Breast epithelium (tissue), 4 donors: ENCODE measurements around the gene TNRC18. TPM values are rescaled to one million over a fixed set of nuclear protein-coding genes. Genes with fewer than 3 reads are reported as not detected.

Experiments used
- DNase-seq, 2 donors: peaks; one replicate each; pipeline ENCODE4 v3.0.0-alpha.2; 2019; ENCODE audit warnings: low spot score in 2 of 2
- H3K27ac ChIP-seq, 2 donors: fragments of 200-600 bp; sonication (generic) in 1 of 2; one replicate each; pipeline ENCODE4 v1.5.1; 2016 to 2019; ENCODE audit warnings: mild to moderate bottlenecking in 1 of 2
- H3K27me3 ChIP-seq, 2 donors: fragments of 200-600 bp; sonication (generic) in 1 of 2; one replicate each; pipeline versions ENCODE4 v1.5.1 to v1.6.0; 2017 to 2019; ENCODE audit warnings: control low read depth in 1 of 2, mild to moderate bottlenecking in 1 of 2
- H3K36me3 ChIP-seq: fragments of 200-600 bp; one replicate; pipeline ENCODE4 v1.5.1; 2019
- H3K4me1 ChIP-seq, 2 donors: fragments of 200-600 bp; sonication (generic); one replicate each; pipeline ENCODE4 v1.5.1; 2016 to 2019; ENCODE audit warnings: control low read depth in 1 of 2
- H3K4me3 ChIP-seq, 3 donors: fragments of 200-600 bp; sonication (generic); 1 replicate in 2 of 3; 2 replicates in 1 of 3; pipeline ENCODE4 v1.5.1; 2016 to 2019; ENCODE audit warnings: mild to moderate bottlenecking in 3 of 3, moderate library complexity in 2 of 3
- H3K9me3 ChIP-seq, 2 donors: fragments of 200-600 bp; sonication (generic) in 1 of 2; one replicate each; pipeline ENCODE4 v1.5.1; 2016 to 2019; ENCODE audit warnings: control low read depth in 1 of 2
- POLR2A ChIP-seq: fragments of 450-650 bp; IDR thresholded peaks from one replicate; pipeline ENCODE4 v1.6.1; 2016; ENCODE audit warnings: antibody characterized with exemption, mild to moderate bottlenecking, moderate library complexity
- POLR2AphosphoS5 ChIP-seq, 3 donors: sonication (generic); formaldehyde crosslinking; IDR thresholded peaks; one replicate each; pipeline ENCODE4 v1.6.1; 2017; ENCODE audit warnings: antibody characterized with exemption in 3 of 3
- intact Hi-C: fragments of 100-400 bp; cut with DNase I; formaldehyde crosslinking; loops from one replicate; pipeline ENCODE4 v1.15.1; 2023; ENCODE audit warnings: low total_unique reads
- total RNA-seq, 3 donors: library from RNA; depleted of rRNA; stranded (reverse); fragments of >200 nt; gene quantifications; one replicate each; pipeline ENCODE4 v1.1.0, GENCODE V29; 2016
- TF ChIP-seq, protein P1 (sequence below), 3 donors: fragments of 450-650 bp; IDR thresholded peaks; one replicate each; pipeline ENCODE4 v1.5.1; 2016 to 2017; ENCODE audit warnings: antibody characterized with exemption in 3 of 3, mild to moderate bottlenecking in 3 of 3, moderate library complexity in 3 of 3

TNRC18 gene
- total RNA-seq, 3 donors from 2014 or later = 32.2 to 72.4 (median 36.9) TPM

DNA sequence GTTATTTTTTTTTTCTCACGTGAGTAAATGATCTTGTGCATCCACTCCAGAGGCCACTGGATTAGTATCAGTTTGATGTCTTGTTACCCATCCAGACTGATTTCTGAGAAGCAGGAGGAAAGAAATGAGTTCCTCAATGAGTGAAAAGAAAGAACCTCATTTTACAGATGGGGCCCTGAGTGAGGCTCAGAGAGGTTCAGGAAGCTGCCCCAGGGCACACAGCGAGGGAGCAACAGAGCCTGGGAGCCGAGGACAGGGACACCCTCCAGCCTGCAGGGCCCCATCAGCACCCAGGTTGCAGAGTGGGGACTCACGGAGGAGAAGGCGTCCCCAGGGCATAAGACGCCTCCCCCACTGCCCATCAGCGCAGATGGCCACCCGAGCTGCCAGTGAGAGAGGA lies 30.9 kb upstream of the TNRC18 start:
- no peaks in the 10 kb centered on the region for H3K9me3 ChIP-seq
- H3K4me3 ChIP-seq = no peak overlapping the region
- TF ChIP-seq, protein P1, sequence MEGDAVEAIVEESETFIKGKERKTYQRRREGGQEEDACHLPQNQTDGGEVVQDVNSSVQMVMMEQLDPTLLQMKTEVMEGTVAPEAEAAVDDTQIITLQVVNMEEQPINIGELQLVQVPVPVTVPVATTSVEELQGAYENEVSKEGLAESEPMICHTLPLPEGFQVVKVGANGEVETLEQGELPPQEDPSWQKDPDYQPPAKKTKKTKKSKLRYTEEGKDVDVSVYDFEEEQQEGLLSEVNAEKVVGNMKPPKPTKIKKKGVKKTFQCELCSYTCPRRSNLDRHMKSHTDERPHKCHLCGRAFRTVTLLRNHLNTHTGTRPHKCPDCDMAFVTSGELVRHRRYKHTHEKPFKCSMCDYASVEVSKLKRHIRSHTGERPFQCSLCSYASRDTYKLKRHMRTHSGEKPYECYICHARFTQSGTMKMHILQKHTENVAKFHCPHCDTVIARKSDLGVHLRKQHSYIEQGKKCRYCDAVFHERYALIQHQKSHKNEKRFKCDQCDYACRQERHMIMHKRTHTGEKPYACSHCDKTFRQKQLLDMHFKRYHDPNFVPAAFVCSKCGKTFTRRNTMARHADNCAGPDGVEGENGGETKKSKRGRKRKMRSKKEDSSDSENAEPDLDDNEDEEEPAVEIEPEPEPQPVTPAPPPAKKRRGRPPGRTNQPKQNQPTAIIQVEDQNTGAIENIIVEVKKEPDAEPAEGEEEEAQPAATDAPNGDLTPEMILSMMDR (IDR thresholded peaks at IDR 0.05) = no peak
- TF ChIP-seq POLR2A (no peak), POLR2AphosphoS5 (IDR thresholded peaks at IDR 0.05) (no peak)
- no peaks in the 10 kb centered on the region for H3K27me3 ChIP-seq
- intact Hi-C loops = no loop called here
- no peak overlapping the region for H3K27ac ChIP-seq
- no peaks in the 10 kb centered on the region for H3K4me1 ChIP-seq
- DNase-seq = no peak
- H3K36me3 ChIP-seq = no peaks in the 10 kb centered on the region

GRCh38 chr7:5453566-5454075 lies 30.0 kb upstream of the TNRC18 start:
- no peaks in the 10 kb centered on the region for H3K4me1 ChIP-seq
- intact Hi-C loops = no loop called here
- no peaks in the 10 kb centered on the region for H3K9me3 ChIP-seq
- DNase-seq = no peak
- no peak overlapping the region for H3K27ac ChIP-seq
- H3K27me3 ChIP-seq = no peaks in the 10 kb centered on the region
- TF ChIP-seq POLR2A (no peak), POLR2AphosphoS5 (IDR thresholded peaks at IDR 0.05) (no peak)
- TF ChIP-seq, protein P1 (IDR thresholded peaks at IDR 0.05) = no peak
- no peak overlapping the region for H3K4me3 ChIP-seq
- no peaks in the 10 kb centered on the region for H3K36me3 ChIP-seq

DNA sequence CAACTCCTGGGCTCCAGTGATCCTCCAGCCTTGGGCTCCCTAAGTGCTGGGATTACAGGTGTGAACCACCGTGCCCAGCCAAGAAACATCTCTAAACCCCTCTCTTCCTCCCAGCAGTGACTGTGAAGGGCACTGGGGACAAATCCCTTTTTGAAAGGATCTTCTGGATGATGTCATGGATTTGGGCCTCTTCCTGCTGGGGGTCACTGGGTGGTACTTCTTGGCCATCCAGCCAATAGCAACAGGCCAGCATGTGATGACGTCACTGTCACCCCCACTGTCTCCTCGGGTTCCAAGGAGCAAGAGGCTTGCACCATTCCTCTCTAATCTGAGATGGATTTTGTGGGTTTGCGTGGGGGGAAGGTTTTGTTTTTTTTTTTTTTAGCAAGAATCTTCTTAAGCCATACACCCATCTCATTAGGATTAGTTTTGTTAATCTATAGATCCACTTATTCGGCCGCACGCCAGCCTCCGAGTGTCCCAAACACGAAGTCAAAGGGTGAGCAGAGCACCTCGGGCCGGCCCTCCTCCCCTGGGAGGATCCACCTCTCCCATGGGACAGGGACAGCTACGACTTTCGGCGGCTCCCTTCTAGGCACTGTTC lies 29.4 kb upstream of the TNRC18 start:
- intact Hi-C loops = no loop called here
- Histone ChIP-seq H3K9me3 (no peaks in the 10 kb centered on the region), H3K36me3 (no peaks in the 10 kb centered on the region), H3K4me1 (no peaks in the 10 kb centered on the region), H3K4me3 (no peak overlapping the region), H3K27ac (no peak overlapping the region), H3K27me3 (no peaks in the 10 kb centered on the region)
- no peak for DNase-seq
- TF ChIP-seq, protein P1 (IDR thresholded peaks at IDR 0.05) = no peak

- TF ChIP-seq, protein P1 (IDR thresholded peaks at IDR 0.05) = no peak
- TF ChIP-seq POLR2AphosphoS5 (IDR thresholded peaks at IDR 0.05) (no peak), POLR2A (no peak)
- intact Hi-C loops = no loop called here
- Histone ChIP-seq H3K36me3 (no peaks in the 10 kb centered on the region), H3K27ac (no peak overlapping the region), H3K27me3 (no peaks in the 10 kb centered on the region), H3K4me3 (no peak overlapping the region), H3K4me1 (no peaks in the 10 kb centered on the region), H3K9me3 (no peaks in the 10 kb centered on the region)
- DNase-seq = no peak
These were observed 28.9 kb upstream of the TNRC18 start for GRCh38 chr7:5452470-5452899.

GRCh38 chr7:5451391-5451790 lies 27.8 kb upstream of the TNRC18 start:
- intact Hi-C loops = no loop called here
- no peaks in the 10 kb centered on the region for H3K27me3 ChIP-seq
- DNase-seq = no peak
- no peak overlapping the region for H3K27ac ChIP-seq
- H3K4me3 ChIP-seq = no peak overlapping the region
- H3K36me3 ChIP-seq = no peaks in the 10 kb centered on the region
- no peaks in the 10 kb centered on the region for H3K4me1 ChIP-seq
- TF ChIP-seq, protein P1 (IDR thresholded peaks at IDR 0.05) = no peak
- H3K9me3 ChIP-seq = no peaks in the 10 kb centered on the region
